ENCODE measurements around the gene ARID1B.

ARID1B gene

DNA sequence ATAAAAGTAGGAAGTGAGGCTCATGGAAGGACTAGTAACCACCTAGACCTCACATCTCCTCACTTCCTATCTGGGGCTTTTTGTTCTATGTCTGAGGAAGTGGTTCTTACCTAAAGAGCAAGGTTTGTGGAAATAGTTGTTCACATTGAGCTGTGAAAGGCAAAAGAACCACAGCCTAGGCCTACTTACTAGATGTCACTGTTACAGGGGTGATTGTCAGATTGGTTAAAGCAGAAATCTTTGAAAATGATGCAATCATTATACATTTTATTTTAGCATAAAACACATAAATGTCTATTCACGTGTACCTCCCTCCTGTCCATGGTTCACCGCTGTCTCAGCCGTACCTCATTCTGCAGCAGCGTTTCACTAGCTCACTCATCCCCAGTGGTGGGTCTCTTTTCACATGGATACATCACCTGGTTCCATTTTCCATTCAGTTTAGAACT is 277.4 kb downstream of the ARID1B start:
- no peak overlapping the region for H3K27ac ChIP-seq
- TF ChIP-seq, protein P1, sequence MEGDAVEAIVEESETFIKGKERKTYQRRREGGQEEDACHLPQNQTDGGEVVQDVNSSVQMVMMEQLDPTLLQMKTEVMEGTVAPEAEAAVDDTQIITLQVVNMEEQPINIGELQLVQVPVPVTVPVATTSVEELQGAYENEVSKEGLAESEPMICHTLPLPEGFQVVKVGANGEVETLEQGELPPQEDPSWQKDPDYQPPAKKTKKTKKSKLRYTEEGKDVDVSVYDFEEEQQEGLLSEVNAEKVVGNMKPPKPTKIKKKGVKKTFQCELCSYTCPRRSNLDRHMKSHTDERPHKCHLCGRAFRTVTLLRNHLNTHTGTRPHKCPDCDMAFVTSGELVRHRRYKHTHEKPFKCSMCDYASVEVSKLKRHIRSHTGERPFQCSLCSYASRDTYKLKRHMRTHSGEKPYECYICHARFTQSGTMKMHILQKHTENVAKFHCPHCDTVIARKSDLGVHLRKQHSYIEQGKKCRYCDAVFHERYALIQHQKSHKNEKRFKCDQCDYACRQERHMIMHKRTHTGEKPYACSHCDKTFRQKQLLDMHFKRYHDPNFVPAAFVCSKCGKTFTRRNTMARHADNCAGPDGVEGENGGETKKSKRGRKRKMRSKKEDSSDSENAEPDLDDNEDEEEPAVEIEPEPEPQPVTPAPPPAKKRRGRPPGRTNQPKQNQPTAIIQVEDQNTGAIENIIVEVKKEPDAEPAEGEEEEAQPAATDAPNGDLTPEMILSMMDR (IDR thresholded peaks at IDR 0.05), result no peak
- DNase-seq, result no peak
- intact Hi-C loops (cut with DNase I; ENCODE audit: low total_unique reads), result no loop called here
- no peaks in the 10 kb centered on the region for H3K9me3 ChIP-seq
- H3K4me3 ChIP-seq, result no peak overlapping the region
- peaks cover 0 to 2% (median 1%) of the 10 kb centered on the region in 4 donors for H3K4me1 ChIP-seq
- H3K27me3 ChIP-seq, result no peaks in the 10 kb centered on the region
- no peaks in the 10 kb centered on the region for H3K36me3 ChIP-seq

DNA sequence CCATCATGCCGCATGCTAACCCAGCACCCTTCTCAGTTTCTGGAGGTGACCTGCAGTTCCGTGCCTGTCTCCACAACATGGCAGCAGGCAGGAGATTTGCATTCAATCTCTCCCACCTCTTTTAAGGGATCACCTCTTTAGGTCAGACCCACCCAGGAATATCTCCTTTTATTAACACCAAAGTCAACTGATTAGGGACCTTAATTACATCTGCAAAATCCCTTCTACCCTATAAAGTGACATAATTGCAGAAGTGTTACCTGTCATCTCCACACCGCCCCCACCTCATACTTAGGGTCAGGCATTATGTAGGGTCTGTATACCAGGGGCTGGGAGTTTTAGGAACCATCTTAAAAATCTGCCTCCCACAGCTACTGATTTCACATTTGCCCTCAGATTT is 278.7 kb downstream of the ARID1B start:
- intact Hi-C loops (cut with DNase I; ENCODE audit: low total_unique reads), result no loop called here
- no peak for DNase-seq
- TF ChIP-seq, protein P1 (IDR thresholded peaks at IDR 0.05), result no peak

DNA sequence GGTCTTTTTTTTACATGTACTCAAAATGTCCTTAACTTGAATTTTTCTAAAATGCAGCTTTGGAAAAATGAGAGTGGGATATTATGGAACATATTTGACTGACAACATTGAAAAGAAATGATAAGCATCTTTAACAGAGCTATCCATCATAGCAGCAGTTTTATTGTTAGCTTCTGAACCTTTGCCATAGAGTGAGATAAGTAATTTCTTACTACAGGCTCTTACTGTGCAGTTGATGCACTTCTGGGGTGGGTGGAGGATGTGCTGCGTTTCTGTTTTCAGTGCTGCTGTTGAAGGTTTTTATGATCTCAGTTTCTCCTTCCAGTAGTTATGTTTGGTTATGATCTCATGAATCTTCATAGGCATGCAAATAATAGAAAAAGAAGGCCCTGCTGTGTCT is 279.1 kb downstream of the ARID1B start:
- H3K27me3 ChIP-seq, result no peaks in the 10 kb centered on the region
- no peak overlapping the region for H3K27ac ChIP-seq
- TF ChIP-seq, protein P1 (IDR thresholded peaks at IDR 0.05), result no peak
- intact Hi-C loops (cut with DNase I; ENCODE audit: low total_unique reads), result no loop called here
- H3K36me3 ChIP-seq, result no peaks in the 10 kb centered on the region
- no peak overlapping the region for H3K4me3 ChIP-seq
- no peaks in the 10 kb centered on the region for H3K9me3 ChIP-seq
- DNase-seq, result no peak
- H3K4me1 ChIP-seq, result peaks cover 0 to 11% (median 7%) of the 10 kb centered on the region in 4 donors

More for the DNA sequence above, 278.7 kb downstream of the ARID1B start:
- Histone ChIP-seq H3K4me3 (no peak overlapping the region), H3K27me3 (no peaks in the 10 kb centered on the region), H3K9me3 (no peaks in the 10 kb centered on the region), H3K36me3 (no peaks in the 10 kb centered on the region), H3K27ac (no peak overlapping the region), H3K4me1 (peaks cover 0 to 11% (median 7%) of the 10 kb centered on the region in 4 donors)

DNA sequence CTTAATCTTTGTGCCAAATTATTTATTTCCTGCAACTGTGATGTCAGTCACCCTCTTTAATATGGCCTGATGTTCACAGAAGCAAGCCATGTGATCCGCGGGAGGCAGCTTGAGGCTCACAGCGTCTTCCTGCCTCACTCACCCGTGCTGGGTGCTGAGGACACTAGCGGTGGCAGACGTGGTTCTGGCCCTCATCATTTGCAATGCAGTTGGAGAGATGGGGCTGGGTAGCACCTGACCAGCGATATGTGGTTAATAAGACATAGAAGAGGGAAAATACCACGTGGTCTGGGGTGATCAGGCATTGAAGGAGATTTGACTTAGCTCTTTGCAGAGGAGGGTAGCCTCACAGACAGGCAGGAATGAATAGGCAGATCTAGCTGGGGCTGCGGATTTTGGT is 281.4 kb downstream of the ARID1B start:
- H3K27ac ChIP-seq, result no peak overlapping the region

DNA sequence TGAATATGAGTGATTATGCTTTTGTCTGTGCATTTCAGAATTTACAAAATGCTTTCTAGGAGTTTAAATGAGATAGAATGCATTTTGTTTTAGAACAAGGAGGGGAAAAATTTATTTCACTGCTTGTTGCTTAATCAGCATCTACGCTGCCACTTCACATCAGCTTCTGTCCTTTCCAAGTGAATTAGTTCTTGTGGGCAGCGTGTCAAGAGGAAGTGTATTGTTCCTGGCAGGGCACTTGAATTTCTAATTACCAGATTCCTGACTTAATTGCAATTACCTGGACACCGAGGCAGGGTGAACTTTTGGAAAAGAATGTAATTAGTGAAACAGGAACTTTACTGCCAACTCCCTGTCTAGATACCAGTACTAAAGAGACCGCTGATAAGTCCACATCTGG is 282.6 kb downstream of the ARID1B start:
- Histone ChIP-seq H3K27me3 (no peaks in the 10 kb centered on the region), H3K27ac (no peak overlapping the region), H3K4me3 (no peak overlapping the region), H3K9me3 (no peaks in the 10 kb centered on the region), H3K4me1 (peaks cover 0 to 11% (median 7%) of the 10 kb centered on the region in 4 donors), H3K36me3 (no peaks in the 10 kb centered on the region)
- TF ChIP-seq, protein P1 (IDR thresholded peaks at IDR 0.05), result no peak
- no peak for DNase-seq
- intact Hi-C loops (cut with DNase I; ENCODE audit: low total_unique reads), result no loop called here

More for the DNA sequence above, 281.4 kb downstream of the ARID1B start:
- Histone ChIP-seq H3K27me3 (no peaks in the 10 kb centered on the region), H3K4me1 (peaks cover 0 to 11% (median 7%) of the 10 kb centered on the region in 4 donors), H3K9me3 (no peaks in the 10 kb centered on the region), H3K4me3 (no peak overlapping the region), H3K36me3 (no peaks in the 10 kb centered on the region)
- DNase-seq, result no peak
- intact Hi-C loops (cut with DNase I; ENCODE audit: low total_unique reads), result no loop called here
- TF ChIP-seq, protein P1 (IDR thresholded peaks at IDR 0.05), result no peak

DNA sequence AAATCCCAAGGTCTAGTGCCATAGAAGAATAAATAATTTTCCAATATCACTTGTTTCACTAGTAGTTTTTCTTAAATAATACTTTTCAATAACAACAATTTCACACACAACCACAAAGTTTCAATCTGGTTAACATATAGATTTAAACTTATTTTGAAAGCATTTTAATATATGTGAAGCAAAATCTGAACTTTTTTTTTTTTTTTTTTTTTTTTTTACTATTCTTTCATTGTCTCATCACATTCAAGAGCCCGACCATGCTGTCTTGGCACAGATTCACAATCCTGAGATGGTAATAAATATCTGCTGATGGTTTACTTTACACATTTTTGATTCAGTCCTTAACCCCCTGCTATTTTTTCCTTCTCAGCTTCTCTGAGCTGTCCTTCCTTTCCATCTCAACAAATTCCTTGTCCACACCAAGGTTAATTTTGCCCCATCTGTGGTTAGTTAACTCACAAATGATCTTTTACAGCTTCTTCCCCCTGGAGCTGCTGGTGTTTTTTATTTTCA is 283.3 kb downstream of the ARID1B start:
- Histone ChIP-seq H3K27me3 (no peaks in the 10 kb centered on the region), H3K4me1 (peaks cover 0 to 11% (median 7%) of the 10 kb centered on the region in 4 donors), H3K4me3 (no peak overlapping the region), H3K27ac (no peak overlapping the region), H3K36me3 (no peaks in the 10 kb centered on the region), H3K9me3 (no peaks in the 10 kb centered on the region)
- intact Hi-C loops (cut with DNase I; ENCODE audit: low total_unique reads), result no loop called here
- TF ChIP-seq, protein P1 (IDR thresholded peaks at IDR 0.05), result no peak
- no peak for DNase-seq
